ENCODE results near the gene GHRH. TPM values are rescaled to one million over a fixed set of nuclear protein-coding genes. Genes with fewer than 3 reads are reported as not detected.
A peak's percentile ranks its signal among the peaks of the same experiment; 100 is the strongest.

The GHRH gene
- polyA plus RNA-seq, 2 of the 4 experiments (the other 2 are of a cell fraction), result not detected

GRCh38 chr20:37220731-37221130, 40.9 kb downstream of the GHRH start:
- DNase-seq (ENCODE audit: low read depth in 1 of 2, low spot score in 1 of 2), result no peak
- peak in 1 of 2 experiments; percentile 50; a peak in 2 of 6 replicates for ATAC-seq
- H3K9me3 ChIP-seq, result no peaks in the 10 kb centered on the region
- ChIA-PET CTCF (interaction anchor here (0.6 to 1.0 kb wide), 5 partner anchors 16 to 298 kb away, joined by 3 to 4 read pairs (median 3); no protein-coding TSS in a partner anchor), POLR2A (no interaction called here)
- H3K4me1 ChIP-seq, result no peaks in the 10 kb centered on the region
- H3K4me3 ChIP-seq, result no peak overlapping the region
- H3K4me2 ChIP-seq, result no peak overlapping the region
- 73% methylated on average over 3 of the region's 3 CpGs for WGBS (ENCODE audit: missing lambda C conversion rate)
- FAIRE-seq, result no peak
- H3K27ac ChIP-seq, result no peak overlapping the region
- no peak for TF ChIP-seq REST (IDR thresholded peaks at IDR 0.05)
- no peak for TF ChIP-seq RFX5 (IDR thresholded peaks at IDR 0.05)
- TF ChIP-seq RNF2 (IDR thresholded peaks at IDR 0.05; ENCODE audit: borderline replicate concordance, low read depth), result no peak

GRCh38 chr20:37219751-37220668, 41.6 kb downstream of the GHRH start:
- ATAC-seq, result no peak
- 88% methylated on average over 10 of the region's 10 CpGs for WGBS (ENCODE audit: missing lambda C conversion rate)
- POLR2A ChIA-PET, result no interaction called here

More at GRCh38 chr20:37219751-37220668, 41.6 kb downstream of the GHRH start:
- no peak overlapping the region for H3K27ac ChIP-seq
- H3K4me2 ChIP-seq, result no peak overlapping the region
- H3K4me1 ChIP-seq, result no peaks in the 10 kb centered on the region
- CTCF ChIA-PET, result interaction anchor here (0.6 to 0.8 kb wide), 5 partner anchors 11 to 299 kb away, joined by 3 to 4 read pairs (median 3); no protein-coding TSS in a partner anchor
- no peak overlapping the region for H3K4me3 ChIP-seq
- H3K9me3 ChIP-seq, result no peaks in the 10 kb centered on the region
- TF ChIP-seq CTCF (IDR thresholded peaks at IDR 0.05), result no peak
- TF ChIP-seq USF2 (IDR thresholded peaks at IDR 0.05), result no peak
- no peak for TF ChIP-seq ESRRA (IDR thresholded peaks at IDR 0.05; ENCODE audit: borderline replicate concordance, low read length)
- no peak for TF ChIP-seq HOXB13 (CRISPR knock-in tag; IDR thresholded peaks at IDR 0.05; ENCODE audit: low read depth)
- TF ChIP-seq RCOR1 (IDR thresholded peaks at IDR 0.05; ENCODE audit: low read depth, low read length), result no peak
- TF ChIP-seq HES2 (IDR thresholded peaks at IDR 0.05), result no peak
- no peak for TF ChIP-seq EHF (CRISPR knock-in tag; IDR thresholded peaks at IDR 0.05)
- no peak for TF ChIP-seq RNF2 (IDR thresholded peaks at IDR 0.05; ENCODE audit: borderline replicate concordance, low read depth)
- no peak for TF ChIP-seq ELK1 (IDR thresholded peaks at IDR 0.05; ENCODE audit: low read depth, low read length)
- no peak for TF ChIP-seq NFE2L2 (conservative IDR thresholded peaks at IDR 0.05; ENCODE audit: low read length)
- TF ChIP-seq REST (IDR thresholded peaks at IDR 0.05), result no peak
- no peak for TF ChIP-seq ZNF302 (CRISPR knock-in tag; IDR thresholded peaks at IDR 0.05)
- TF ChIP-seq NPAS2 (CRISPR knock-in tag; IDR thresholded peaks at IDR 0.05; ENCODE audit: borderline replicate concordance), result no peak
- TF ChIP-seq, protein P1, sequence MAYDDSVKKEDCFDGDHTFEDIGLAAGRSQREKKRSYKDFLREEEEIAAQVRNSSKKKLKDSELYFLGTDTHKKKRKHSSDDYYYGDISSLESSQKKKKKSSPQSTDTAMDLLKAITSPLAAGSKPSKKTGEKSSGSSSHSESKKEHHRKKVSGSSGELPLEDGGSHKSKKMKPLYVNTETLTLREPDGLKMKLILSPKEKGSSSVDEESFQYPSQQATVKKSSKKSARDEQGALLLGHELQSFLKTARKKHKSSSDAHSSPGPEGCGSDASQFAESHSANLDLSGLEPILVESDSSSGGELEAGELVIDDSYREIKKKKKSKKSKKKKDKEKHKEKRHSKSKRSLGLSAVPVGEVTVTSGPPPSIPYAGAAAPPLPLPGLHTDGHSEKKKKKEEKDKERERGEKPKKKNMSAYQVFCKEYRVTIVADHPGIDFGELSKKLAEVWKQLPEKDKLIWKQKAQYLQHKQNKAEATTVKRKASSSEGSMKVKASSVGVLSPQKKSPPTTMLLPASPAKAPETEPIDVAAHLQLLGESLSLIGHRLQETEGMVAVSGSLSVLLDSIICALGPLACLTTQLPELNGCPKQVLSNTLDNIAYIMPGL (CRISPR knock-in tag; IDR thresholded peaks at IDR 0.05; ENCODE audit: borderline replicate concordance), result no peak
- DNase-seq (ENCODE audit: low read depth in 1 of 2, low spot score in 1 of 2), result no peak
- FAIRE-seq, result no peak
